GM12864 (cell line): Measurements from ENCODE around the gene IFT25.

ENCODE experiments used
- DNase-seq: peaks from one replicate; pipeline ENCODE4 v3.0.0-alpha.2; 2011; ENCODE audit warnings: low read depth
- H3K4me3 ChIP-seq: 2 replicates; pipeline ENCODE4 v1.5.1; 2011; ENCODE audit warnings: mild to moderate bottlenecking, low read depth, low read length, control low read depth
- TF ChIP-seq, protein P1 (sequence below): IDR thresholded peaks from 2 replicates; pipeline ENCODE4 v1.5.1; 2011; ENCODE audit warnings: low read depth, mild to moderate bottlenecking, moderate library complexity, low read length, control low read depth, inconsistent platforms; ENCODE audit errors: missing control alignments

IFT25 gene

DNA sequence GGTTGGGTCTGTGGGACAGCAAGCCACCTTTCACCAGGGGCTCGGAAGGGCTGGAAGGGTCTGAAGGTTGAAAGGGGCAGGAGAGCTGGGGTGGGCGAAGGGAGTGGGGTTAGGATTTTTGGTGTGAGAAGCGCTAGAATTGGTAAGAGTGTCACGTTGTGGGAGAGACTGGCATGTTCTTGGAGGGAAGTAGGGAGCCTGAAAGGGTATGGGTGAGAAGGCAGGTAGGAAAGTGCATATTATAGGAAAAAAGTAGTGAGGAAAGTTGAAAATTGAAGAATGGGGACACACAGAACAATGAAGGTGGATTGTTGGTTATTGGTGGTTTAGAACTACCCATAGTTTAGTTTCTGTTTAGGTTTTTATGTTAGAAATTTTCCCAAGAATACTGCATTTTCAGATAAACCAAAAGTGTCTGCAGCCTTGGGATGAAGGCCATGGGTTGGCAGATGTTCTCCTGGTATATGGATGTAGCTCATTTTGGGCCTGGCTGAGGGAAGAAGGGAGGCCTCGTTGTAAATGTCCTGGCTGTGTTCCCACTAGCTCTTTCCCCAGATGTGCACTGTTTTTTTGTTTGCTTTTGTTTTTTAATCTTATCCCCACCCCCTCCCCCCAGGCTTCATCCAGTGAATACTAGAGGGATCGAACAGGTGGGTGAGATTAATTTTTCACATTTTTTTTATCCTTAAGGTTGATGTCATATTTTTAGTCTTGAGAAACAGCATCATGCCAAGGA is 1.8 kb upstream of the IFT25 start:
- peak overlapping the region; percentile 64 for H3K4me3 ChIP-seq
- TF ChIP-seq, protein P1, sequence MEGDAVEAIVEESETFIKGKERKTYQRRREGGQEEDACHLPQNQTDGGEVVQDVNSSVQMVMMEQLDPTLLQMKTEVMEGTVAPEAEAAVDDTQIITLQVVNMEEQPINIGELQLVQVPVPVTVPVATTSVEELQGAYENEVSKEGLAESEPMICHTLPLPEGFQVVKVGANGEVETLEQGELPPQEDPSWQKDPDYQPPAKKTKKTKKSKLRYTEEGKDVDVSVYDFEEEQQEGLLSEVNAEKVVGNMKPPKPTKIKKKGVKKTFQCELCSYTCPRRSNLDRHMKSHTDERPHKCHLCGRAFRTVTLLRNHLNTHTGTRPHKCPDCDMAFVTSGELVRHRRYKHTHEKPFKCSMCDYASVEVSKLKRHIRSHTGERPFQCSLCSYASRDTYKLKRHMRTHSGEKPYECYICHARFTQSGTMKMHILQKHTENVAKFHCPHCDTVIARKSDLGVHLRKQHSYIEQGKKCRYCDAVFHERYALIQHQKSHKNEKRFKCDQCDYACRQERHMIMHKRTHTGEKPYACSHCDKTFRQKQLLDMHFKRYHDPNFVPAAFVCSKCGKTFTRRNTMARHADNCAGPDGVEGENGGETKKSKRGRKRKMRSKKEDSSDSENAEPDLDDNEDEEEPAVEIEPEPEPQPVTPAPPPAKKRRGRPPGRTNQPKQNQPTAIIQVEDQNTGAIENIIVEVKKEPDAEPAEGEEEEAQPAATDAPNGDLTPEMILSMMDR, result no peak
- no peak for DNase-seq

DNA sequence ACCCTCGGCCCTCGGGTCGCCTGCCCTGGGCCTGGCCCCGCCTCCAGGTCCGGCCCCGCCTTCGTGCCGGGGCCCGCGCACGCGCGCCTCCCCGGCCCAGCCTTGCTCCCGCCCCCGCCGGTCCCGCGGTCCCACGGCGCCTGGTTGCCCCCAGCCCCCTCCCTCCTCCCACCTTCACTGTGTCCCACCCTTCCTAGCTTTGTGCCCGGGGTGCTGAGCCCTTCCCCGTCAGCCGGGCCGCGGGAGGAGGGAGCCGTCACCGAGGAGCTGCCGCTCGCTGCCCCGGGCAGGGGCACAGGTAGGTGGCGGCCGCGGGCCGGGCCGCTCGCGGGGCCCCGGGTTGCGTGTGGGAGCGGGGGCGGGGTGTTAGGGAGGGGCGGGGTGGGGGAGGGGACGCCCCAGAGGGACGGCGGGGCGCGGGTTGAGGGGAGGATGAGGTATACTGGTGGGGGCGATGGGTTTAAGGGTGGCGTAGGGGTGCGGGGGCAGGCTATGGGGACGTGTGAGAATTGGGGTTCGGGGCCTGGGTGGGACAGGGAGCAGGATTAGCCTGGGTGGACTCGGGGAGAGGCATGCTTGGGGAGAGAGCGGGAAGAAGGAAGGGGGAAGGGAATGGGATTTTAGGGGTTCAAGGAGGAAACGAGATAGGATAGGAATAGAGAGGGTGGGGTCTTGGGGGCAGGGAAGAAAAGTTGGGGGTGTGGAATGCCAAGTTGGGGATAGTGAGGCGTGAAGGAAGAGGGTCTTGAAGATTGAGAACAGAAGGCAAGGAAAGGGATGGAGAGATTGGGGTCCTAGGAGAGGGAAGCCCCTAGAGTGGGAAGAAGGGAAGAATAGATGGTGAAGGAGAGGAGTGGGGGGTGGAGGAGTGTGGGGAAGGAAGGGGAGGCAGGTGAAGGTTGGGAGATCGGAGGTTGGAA is 1.0 kb upstream of the IFT25 start, which contains the start of gene LRRC42:
Gene LRRC42, plus strand, starts transcription at position 99 of the 920 bp plus-strand sequence. CDS start 5,650 bp downstream, outside the sequence.
- DNase-seq, result no peak
- peak within 1 kb of the TSS; percentile 90 for H3K4me3 ChIP-seq
- TF ChIP-seq, protein P1, result peak; percentile 32

DNA sequence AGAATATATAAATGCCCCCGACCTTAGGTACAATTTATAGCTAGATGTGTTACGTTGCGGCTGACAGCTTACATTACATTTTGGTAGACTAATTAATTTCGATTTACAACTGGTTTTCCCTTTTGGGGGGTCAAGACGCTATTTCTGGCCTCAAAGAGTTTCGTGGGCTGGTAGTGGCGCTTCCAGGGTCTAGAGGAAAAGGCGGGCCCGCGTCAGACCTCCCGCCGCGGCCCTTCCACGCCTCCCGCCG is 391 bp downstream of the IFT25 start:
- peak overlapping the region; percentile 90 for H3K4me3 ChIP-seq
- DNase-seq, result no peak
- TF ChIP-seq, protein P1, result no peak

DNA sequence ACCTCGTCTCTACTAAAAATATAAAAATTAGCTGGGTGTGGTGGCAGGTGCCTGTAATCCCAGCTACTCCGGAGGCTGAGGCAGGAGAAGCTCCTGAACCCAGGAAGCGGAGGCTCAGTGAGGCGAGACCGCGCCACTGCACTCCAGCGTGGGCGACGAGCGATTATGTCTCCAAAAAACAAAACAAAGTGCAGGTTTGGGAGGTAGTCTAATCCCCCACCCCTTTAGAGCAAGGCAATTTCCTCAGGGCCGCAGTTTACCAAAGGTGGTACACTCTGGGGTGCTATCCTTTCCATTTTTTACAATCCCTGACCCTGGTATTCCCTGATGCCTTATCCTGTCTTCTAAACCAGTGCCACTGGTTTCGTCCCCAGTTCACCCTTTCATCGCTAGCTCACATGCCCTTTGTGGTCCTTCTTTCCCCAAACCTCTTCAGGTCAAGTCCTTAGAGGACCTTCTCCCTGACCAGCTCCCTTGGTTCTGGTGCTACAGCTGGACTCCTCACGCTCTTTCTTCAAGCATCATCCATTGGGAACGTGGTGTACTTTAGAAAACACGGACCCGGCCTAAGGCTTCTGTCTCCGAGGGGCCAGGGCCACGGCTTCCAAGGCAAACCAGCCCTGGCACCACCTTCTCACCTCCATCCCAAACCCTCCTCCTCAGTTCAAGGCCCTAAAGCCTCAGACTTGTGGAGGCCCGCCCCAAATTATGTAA is 873 bp downstream of the IFT25 start:
- no peak for DNase-seq
- peak overlapping the region; percentile 90 for H3K4me3 ChIP-seq
- TF ChIP-seq, protein P1, result no peak

DNA sequence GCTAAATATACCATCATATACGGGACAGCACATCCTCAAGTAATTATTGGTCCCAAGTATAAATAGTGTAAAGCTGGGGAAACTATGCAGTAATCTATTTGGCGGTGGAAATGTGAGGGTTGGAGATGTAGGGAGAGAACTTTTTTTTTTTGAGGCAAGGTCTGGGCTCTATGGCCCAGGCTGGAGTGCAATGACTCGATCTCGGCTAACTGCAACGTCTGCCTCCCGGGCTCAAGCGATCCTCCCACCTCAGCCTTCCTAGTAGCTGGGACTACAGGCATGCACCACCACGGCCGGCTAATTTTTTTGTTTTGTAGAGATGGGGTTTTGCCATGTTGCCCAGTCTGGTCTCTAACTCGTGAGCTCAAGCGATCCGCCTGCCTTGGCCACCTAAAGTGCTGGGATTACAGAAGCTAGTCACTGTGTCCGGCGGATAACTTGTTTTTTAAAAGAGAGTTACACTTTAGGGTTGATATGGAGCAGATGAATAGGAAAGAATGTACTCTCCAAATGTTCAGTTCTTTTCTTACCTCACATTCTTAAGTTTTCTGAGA is 1.9 kb downstream of the IFT25 start:
- H3K4me3 ChIP-seq, result no peak overlapping the region
- DNase-seq, result no peak
- TF ChIP-seq, protein P1, result no peak

DNA sequence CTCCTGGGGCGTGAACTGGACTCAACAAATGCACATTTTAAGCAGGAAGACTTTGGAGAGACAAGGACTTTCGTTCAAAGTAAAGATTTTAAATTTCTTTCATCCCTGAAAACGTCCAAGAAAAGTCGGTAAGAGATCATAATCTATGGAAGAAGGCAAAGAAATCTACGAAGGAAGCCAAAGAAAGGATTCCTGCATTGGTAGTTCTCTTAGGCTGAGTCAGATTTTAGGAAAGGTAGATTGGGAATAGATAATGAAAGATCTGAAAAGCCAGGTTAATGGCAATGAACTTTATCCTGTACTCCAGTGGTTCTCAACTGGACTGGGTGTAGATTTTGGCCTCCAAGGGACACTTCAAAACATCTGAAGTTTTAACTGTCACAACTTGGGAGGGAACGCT is 2.4 kb downstream of the IFT25 start:
- TF ChIP-seq, protein P1, result no peak
- no peak overlapping the region for H3K4me3 ChIP-seq
- DNase-seq, result no peak
